GM18870 (cell line): ENCODE results near the gene SMG1.
"Not testable (repeated sequence)": the region's sequence is repeated elsewhere in the genome, so short reads cannot be mapped to it uniquely, and the experiment has no call there.

Source experiments
- ATAC-seq: cut with Tn5 transposase; IDR thresholded peaks from one replicate; pipeline ENCODE4 v1.9.1; 2021; ENCODE audit warnings: moderate library complexity; ENCODE audit not compliant: unreplicated experiment

Gene SMG1

DNA sequence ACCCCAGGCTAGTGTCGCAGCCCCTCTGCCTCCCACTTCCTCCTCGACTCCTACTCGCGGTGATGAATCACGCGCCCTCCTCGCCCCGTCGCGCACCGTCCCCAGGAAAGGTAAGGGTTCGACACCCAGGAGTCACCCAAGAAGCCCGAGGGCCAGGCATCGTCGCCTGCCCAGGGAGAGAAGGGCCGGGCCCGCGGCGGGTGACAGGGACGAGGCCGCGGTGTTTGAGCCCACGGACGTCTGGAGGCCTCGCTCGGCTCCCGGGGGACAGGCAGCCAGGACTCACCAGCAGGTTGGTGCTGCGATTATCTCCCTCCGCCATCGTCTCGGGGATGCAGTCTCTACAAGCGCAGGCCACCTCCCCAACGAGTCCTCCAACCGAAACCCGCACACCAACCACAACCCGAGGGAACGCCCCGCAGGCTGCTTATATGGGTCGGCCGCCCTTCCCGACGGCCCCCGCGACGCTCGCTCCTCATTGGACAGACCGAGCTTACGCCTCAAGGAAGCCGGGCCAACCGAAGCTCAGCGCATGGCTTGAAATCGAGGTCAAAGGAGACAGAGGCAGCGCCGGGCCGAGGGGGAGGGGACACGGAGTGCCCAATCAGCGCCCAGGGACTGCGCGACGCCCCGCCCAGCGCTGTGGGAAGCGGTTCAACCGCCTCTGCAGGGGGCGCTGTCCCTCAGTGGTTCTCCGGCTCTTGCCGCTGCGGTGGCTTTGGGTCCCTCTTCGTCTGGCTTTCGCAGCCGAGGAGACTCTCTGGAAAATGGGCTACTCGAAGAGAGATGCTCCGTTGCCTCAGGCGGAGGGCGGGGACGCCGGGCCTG lies 124.8 kb downstream of the SMG1 start, which contains the start of gene ARL6IP1:
TSS of gene ARL6IP1 (minus strand) at position 405 of the 828 bp plus-strand sequence. CDS start at position 322, 83 bp downstream.
- ATAC-seq: peak; percentile 94

GRCh38 chr16:18800775-18801144 lies 125.4 kb downstream of the SMG1 start:
- no peak for ATAC-seq

GRCh38 chr16:18800293-18800692 lies 125.9 kb downstream of the SMG1 start:
- ATAC-seq: no peak

DNA sequence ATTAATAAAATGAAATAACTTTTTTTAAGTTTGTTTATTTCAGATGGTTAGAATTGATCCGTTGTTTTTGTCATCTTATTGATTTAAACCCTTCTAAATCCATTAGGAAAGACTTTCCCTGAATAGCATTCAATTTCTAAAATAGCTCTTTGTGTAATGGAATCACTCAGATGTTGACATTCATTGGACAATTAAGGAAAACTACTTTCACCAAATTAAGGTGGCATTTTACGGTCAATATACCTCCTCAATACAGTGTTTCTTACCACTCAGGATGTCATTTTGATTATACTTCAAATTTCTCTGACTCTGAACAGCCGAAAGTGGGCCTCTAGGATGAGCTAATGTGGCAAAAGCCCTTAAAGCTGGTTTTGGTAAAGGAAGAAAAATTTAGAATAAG lies 126.7 kb downstream of the SMG1 start:
- no peak for ATAC-seq

DNA sequence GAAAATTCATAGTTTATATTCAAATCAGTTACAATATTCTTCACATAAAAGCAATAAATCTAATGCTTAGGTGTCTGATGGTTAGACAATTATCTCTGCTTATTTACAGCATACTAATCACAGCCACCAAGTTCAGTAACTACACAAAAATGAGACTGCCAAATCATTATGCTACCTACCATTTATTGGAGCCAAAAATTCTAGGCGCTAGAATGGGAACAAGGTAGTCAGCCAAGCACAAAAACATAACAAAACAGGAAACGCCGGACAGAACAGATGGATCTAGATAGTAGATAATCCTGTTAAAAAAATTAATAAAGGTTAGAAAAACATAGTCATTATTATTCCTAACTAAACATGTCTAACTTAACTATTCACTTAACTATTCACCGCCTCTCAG lies 128.5 kb downstream of the SMG1 start:
- no peak for ATAC-seq

GRCh38 chr16:18796377-18796776 lies 129.8 kb downstream of the SMG1 start:
- ATAC-seq: no peak

GRCh38 chr16:18792836-18793433 lies 133.3 kb downstream of the SMG1 start:
- no peak for ATAC-seq

DNA sequence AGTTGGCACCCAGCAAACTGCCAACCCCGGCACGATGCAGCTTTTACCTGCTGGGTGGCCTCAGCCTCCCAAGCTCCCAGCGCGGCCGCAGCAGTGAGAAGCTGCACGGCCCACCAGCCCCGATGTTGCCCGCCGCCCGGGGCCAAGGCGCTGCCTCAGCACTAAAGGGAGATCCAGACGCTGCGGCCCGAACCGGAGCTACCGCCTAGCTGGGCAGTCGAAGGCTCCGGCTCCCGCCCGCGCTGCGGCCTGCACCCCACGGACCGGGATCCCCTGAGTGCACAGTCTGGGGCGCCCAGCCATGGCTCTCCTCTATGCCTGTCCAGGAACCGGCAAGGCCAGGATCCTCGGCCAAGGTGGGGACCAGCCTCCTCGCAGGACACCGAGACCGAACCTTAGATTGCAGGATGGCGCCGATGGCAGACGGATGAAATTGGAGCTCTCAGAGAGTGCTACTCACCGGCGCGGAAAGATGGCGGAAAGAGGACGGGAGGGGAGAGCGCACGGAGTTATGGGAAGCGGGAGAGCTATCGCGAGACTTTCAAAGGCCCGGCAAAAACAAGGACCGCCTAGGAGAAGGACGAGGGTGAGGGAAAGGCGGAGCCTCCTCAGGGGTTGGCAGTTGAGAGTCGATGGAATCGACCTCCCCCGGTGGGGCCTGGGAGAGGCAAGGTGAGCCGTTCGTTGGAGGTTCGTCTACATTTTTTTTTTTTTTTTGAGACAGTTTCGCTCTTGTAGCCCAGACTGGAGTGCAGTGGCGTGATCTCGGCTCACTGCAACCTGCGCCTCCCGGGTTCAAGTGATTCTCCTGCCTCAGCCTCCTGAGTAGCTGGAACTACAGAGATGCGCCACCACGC lies 136.1 kb downstream of the SMG1 start, which contains the start of gene RPS15A:
TSS of gene RPS15A (minus strand) at position 485 of the 857 bp plus-strand sequence. CDS start 1,221 bp downstream, outside the sequence.
- peak; percentile 77 for ATAC-seq

DNA sequence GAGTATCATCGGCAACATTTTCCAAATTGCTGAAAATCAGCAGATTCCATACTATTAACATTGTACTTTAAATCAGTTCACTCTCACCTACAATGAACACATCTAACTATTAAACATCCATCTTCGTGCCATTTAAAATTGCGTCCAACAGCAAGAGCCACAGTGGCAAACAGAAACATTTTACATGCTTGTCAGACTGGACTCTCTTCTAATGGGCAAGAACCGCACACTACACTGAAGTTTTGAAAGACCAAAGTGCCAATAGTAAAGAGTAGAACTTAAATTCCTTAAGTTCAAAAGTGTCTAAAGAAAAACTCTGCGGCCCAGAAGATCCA lies 136.7 kb downstream of the SMG1 start:
- ATAC-seq: no peak

GRCh38 chr16:18788828-18789514 lies 137.2 kb downstream of the SMG1 start:
- no peak for ATAC-seq

DNA sequence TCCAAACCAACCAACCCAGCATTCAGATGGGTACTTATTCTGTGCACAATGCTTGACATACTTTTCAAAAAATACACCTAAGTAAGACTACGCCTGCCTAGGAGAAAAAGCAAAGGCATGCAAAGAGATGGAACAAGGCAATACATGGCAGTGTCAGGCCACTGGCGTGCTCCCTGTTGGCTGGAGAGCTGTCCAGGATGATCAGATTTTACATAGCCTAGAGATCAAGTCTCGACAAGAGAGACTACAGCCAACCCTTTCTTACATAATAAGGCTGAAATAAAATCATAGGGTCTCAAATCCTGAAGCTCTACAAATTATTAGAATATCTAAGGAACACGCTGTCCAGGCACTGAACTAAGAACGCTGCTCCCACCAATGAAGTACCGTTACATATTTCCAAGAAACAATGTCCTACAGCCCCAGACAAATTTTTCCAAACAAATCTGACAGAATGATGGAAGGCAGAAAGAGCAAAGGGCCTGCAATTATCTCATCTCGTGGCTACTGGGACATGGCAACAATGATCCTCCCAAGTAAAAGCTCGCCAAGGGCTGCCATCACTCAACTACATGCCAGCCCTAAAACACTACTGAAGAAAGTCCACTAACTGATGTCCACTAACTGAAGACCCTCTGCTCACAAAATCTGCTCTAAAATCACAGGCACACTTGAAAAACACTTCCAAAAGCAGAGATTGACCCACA lies 141.1 kb downstream of the SMG1 start:
- no peak for ATAC-seq

DNA sequence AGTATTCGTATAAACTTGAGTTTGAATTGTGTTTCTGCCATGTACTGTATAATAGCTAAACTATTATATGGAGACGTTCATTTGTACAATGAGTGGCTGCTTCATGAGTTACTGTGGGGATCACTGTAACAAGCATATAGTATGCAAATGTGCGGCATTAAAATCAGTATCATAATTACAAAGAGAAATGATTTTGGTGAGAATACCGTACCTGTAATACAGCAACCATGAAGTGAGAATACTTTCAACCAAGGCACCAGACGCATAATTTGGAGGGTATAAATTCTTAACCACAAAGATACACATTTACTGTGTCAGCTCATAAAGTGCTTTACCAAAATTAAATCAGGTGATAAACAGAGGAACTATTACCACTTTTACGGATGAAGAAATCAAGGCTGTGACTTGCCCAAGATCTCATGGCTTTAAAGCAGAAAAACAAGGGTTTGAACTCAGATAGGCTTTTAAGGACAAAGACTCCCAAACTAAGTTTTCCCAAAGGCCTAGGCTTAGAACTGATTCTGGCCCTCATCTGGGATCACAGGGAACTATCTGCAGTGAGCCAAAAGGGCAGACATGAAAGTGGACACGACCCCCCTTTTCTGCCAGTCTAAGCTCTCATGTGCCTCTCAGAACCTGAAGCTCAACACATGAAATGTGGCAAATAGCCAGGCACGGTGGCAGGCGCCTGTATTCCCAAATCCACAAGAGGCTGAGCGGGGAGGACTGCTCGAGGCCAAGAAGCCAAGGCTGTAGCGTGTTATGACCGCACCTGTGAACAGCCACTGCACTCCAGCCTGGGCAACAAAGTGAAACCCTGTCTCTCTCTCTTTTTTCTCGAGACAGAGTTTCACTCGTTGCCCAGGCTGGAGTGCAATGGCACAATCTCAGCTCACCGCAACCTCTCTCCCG lies 142.5 kb downstream of the SMG1 start:
- ATAC-seq: no peak

GRCh38 chr16:18782697-18783429 lies 143.3 kb downstream of the SMG1 start:
- no peak for ATAC-seq

GRCh38 chr16:18781232-18781631 lies 145.0 kb downstream of the SMG1 start:
- ATAC-seq: not testable (repeated sequence)

DNA sequence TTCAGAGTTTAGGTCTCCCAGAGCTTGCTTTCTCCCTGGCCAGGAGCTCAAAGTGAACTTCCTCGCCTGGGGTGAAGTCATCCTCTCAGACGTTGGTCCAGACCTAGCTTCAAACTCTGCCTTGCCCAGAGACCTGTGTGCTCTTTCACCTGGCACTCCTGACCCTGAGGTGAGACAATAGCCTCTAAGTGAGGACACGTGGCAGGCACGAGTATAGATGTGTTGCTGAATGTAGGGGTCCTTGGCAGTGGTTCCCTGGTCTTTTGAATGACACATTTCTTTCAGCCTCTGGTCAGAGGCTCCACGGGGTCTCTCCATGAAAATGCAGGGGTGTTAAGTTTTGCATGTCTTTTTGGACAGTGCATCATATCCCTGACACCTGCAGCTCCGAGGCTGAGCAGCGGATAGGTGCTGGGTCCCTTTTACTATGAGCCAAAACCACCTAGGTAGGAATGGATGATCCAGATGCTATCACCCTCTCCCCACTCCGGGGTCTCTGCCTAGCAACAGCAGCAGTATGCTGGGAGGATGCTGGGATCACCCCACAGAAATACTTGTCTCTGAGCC lies 145.7 kb downstream of the SMG1 start:
- not testable (repeated sequence) for ATAC-seq

GRCh38 chr16:18777664-18778063 lies 148.5 kb downstream of the SMG1 start:
- ATAC-seq: not testable (repeated sequence)

GRCh38 chr16:18776334-18776733 lies 149.9 kb downstream of the SMG1 start:
- not testable (repeated sequence) for ATAC-seq

DNA sequence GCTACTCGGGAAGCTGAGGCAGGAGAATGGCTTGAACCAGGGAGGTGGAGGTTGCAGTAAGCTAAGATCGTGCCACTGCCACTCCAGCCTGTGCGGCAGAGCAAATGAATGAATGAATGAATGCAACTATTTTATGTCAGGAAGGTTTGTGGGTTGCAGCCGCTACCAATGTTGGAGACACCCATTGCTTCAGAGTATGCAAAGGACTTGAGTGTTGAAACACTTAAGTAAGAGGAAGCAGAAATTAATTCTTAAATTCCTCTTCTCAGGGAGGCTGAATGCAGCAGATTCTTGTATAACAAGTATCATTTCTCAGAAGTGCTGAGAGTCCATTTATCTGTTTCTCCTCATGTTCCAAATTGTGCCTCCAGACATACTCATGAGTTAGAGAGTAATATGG lies 151.6 kb downstream of the SMG1 start:
- ATAC-seq: not testable (repeated sequence)
